ENCODE results near the gene GXYLT2. TPM values are rescaled to one million over a fixed set of nuclear protein-coding genes. Genes with fewer than 3 reads are reported as not detected.
A peak's percentile ranks its signal among the peaks of the same experiment; 100 is the strongest.

The GXYLT2 gene
- total RNA-seq, 2 experiments from 2014 or later: 0.08 TPM; not detected in 1

GRCh38 chr3:73018790-73019441 lies 131.1 kb downstream of the GXYLT2 start:
- Mint-ChIP-seq H3K9me3 (no peaks in the 10 kb centered on the region), H3K27me3 (no peaks in the 10 kb centered on the region), H3K4me1 (ENCODE audit: low read depth) (peaks cover 62% of the 10 kb centered on the region), H3K36me3 (ENCODE audit: low read depth) (peaks cover 33% of the 10 kb centered on the region), H3K4me3 (no peak overlapping the region), H3K27ac (peak overlapping the region; percentile 50)
- H3K4me3 ChIP-seq (ENCODE audit: low read length): no peak overlapping the region
- no peak overlapping the region for H3K27ac ChIP-seq (ENCODE audit: low read depth in 1 of 2, low read length in 2 of 2)
- no peak for TF ChIP-seq CTCF (IDR thresholded peaks at IDR 0.05)
- CTCF ChIA-PET: no interaction called here
- peaks cover 35% of the 10 kb centered on the region for H3K4me1 ChIP-seq (ENCODE audit: insufficient read depth, low read length)
- no peaks in the 10 kb centered on the region for H3K27me3 ChIP-seq (ENCODE audit: control insufficient read depth in 1 of 2, insufficient read depth in 2 of 2, low read length in 2 of 2)
- peaks cover 5% of the 10 kb centered on the region for H3K36me3 ChIP-seq (ENCODE audit: insufficient read depth, low read length)
- DNase-seq: no peak
- POLR2A ChIA-PET: no interaction called here
- intact Hi-C loops (cut with DNase I, micrococcal nuclease): no loop called here
- ATAC-seq (ENCODE audit: poor library complexity): no peak
- no peaks in the 10 kb centered on the region for H3K9me3 ChIP-seq (ENCODE audit: control insufficient read depth in 1 of 2, insufficient read depth in 1 of 2, low read length in 2 of 2)

- no peak for ATAC-seq (ENCODE audit: poor library complexity)
- peak overlapping the region; percentile 6 for H3K27ac Mint-ChIP-seq
Measured at GRCh38 chr3:73021301-73021835, 133.5 kb downstream of the GXYLT2 start.

GRCh38 chr3:73024836-73025235 lies 137.0 kb downstream of the GXYLT2 start:
- peak overlapping the region; percentile 5 for H3K27ac Mint-ChIP-seq
- Histone ChIP-seq H3K27me3 (ENCODE audit: control insufficient read depth in 1 of 2, insufficient read depth in 2 of 2, low read length in 2 of 2) (no peaks in the 10 kb centered on the region), H3K4me3 (ENCODE audit: low read length) (no peak overlapping the region), H3K9me3 (ENCODE audit: control insufficient read depth in 1 of 2, insufficient read depth in 1 of 2, low read length in 2 of 2) (no peaks in the 10 kb centered on the region), H3K36me3 (ENCODE audit: insufficient read depth, low read length) (peaks cover 5% of the 10 kb centered on the region), H3K4me1 (ENCODE audit: insufficient read depth, low read length) (peaks cover 39% of the 10 kb centered on the region), H3K27ac (ENCODE audit: low read depth in 1 of 2, low read length in 2 of 2) (no peak overlapping the region)
- no peak for DNase-seq
- H3K4me3 Mint-ChIP-seq: peak overlapping the region; percentile 11
- no peak for TF ChIP-seq CTCF (IDR thresholded peaks at IDR 0.05)
- CTCF ChIA-PET: no interaction called here
- POLR2A ChIA-PET: interaction anchor here (0.6 kb wide), 1 partner anchor 60 kb away, joined by 3 read pairs; no protein-coding TSS in a partner anchor
- peaks cover 82% of the 10 kb centered on the region for H3K4me1 Mint-ChIP-seq (ENCODE audit: low read depth)
- H3K36me3 Mint-ChIP-seq (ENCODE audit: low read depth): peaks cover 5% of the 10 kb centered on the region
- intact Hi-C loops (cut with DNase I, micrococcal nuclease): no loop called here
- no peaks in the 10 kb centered on the region for H3K27me3 Mint-ChIP-seq
- ATAC-seq (ENCODE audit: poor library complexity): no peak
- no peaks in the 10 kb centered on the region for H3K9me3 Mint-ChIP-seq

More at GRCh38 chr3:73021301-73021835, 133.5 kb downstream of the GXYLT2 start:
- DNase-seq: no peak
- Histone ChIP-seq H3K27ac (ENCODE audit: low read depth in 1 of 2, low read length in 2 of 2) (no peak overlapping the region), H3K27me3 (ENCODE audit: control insufficient read depth in 1 of 2, insufficient read depth in 2 of 2, low read length in 2 of 2) (no peaks in the 10 kb centered on the region), H3K36me3 (ENCODE audit: insufficient read depth, low read length) (no peaks in the 10 kb centered on the region), H3K4me1 (ENCODE audit: insufficient read depth, low read length) (peaks cover 34% of the 10 kb centered on the region), H3K4me3 (ENCODE audit: low read length) (no peak overlapping the region), H3K9me3 (ENCODE audit: control insufficient read depth in 1 of 2, insufficient read depth in 1 of 2, low read length in 2 of 2) (no peaks in the 10 kb centered on the region)
- CTCF ChIA-PET: no interaction called here
- Mint-ChIP-seq H3K27me3 (no peaks in the 10 kb centered on the region), H3K36me3 (ENCODE audit: low read depth) (peaks cover 17% of the 10 kb centered on the region), H3K4me1 (ENCODE audit: low read depth) (peaks cover 75% of the 10 kb centered on the region), H3K9me3 (no peaks in the 10 kb centered on the region), H3K4me3 (no peak overlapping the region)
- POLR2A ChIA-PET: no interaction called here
- intact Hi-C loops (cut with DNase I, micrococcal nuclease): no loop called here
- no peak for TF ChIP-seq CTCF (IDR thresholded peaks at IDR 0.05)
